ENCODE measurements around the gene WNT7A. TPM values are rescaled to one million over a fixed set of nuclear protein-coding genes. Genes with fewer than 3 reads are reported as not detected.

The WNT7A gene
- total and polyA plus RNA-seq, 4 donors = not detected

- no peak overlapping the region for H3K9ac ChIP-seq (ENCODE audit: low read depth in 1 of 2, low read length in 2 of 2)
- no peaks in the 10 kb centered on the region for H3K36me3 ChIP-seq (ENCODE audit: control insufficient read depth in 4 of 4, insufficient read depth in 3 of 4, low read depth in 1 of 4, low read length in 3 of 4)
- no peak overlapping the region for H3K27ac ChIP-seq (ENCODE audit: low read depth in 1 of 2, low read length in 2 of 2)
- DNase-seq (ENCODE audit: low spot score) = no peak
- H3K4me1 ChIP-seq (ENCODE audit: control insufficient read depth in 4 of 4, insufficient read depth in 4 of 4, low read length in 3 of 4) = no peaks in the 10 kb centered on the region
- H3K27me3 ChIP-seq (ENCODE audit: control insufficient read depth in 4 of 4, insufficient read depth in 4 of 4, low read length in 3 of 4) = peaks cover 0 to 5% (median under 1%) of the 10 kb centered on the region in 4 donors
- 76% methylated on average over 9 of the region's 9 CpGs for WGBS
- H3K4me3 ChIP-seq (ENCODE audit: low read depth in 1 of 3, low read length in 3 of 3) = no peak overlapping the region
- H3K9me3 ChIP-seq (ENCODE audit: control insufficient read depth in 4 of 4, low read length in 3 of 4) = no peaks in the 10 kb centered on the region
- TF ChIP-seq RAD21 (IDR thresholded peaks at IDR 0.05) (no peak), SP1 (IDR thresholded peaks at IDR 0.05) (no peak), HNF4G (IDR thresholded peaks at IDR 0.05) (no peak), JUND (IDR thresholded peaks at IDR 0.05) (no peak), ZBTB33 (IDR thresholded peaks at IDR 0.05) (no peak), ATF3 (IDR thresholded peaks at IDR 0.05) (no peak), YY1 (IDR thresholded peaks at IDR 0.05) (no peak), GABPA (IDR thresholded peaks at IDR 0.05 in 1 of 2, conservative IDR thresholded peaks at IDR 0.05 in 1 of 2) (no peak), FOXA2 (IDR thresholded peaks at IDR 0.05) (no peak), MAX (IDR thresholded peaks at IDR 0.05) (no peak), NR2F2 (IDR thresholded peaks at IDR 0.05) (no peak), FOXA1 (IDR thresholded peaks at IDR 0.05) (no peak), RXRA (IDR thresholded peaks at IDR 0.05) (no peak), REST (IDR thresholded peaks at IDR 0.05) (no peak), CTCF (IDR thresholded peaks at IDR 0.05; ENCODE audit: low read depth, low read length, missing input control) (no peak), HNF4A (conservative IDR thresholded peaks at IDR 0.05) (no peak), TAF1 (conservative IDR thresholded peaks at IDR 0.05) (no peak), EGR1 (IDR thresholded peaks at IDR 0.05; ENCODE audit: low read depth in 2 of 2) (no peak)
These were observed 44.6 kb downstream of the WNT7A start for GRCh38 chr3:13835246-13835645.

All from liver (tissue), 9 donors.